GM19467 (cell line): Measurements from ENCODE around the gene CEACAM8.
"Not testable (repeated sequence)": the region's sequence is repeated elsewhere in the genome, so short reads cannot be mapped to it uniquely, and the experiment has no call there.

Experiments used
- ATAC-seq: cut with Tn5 transposase; IDR thresholded peaks from one replicate; pipeline ENCODE4 v1.9.1; 2021; ENCODE audit warnings: mild to moderate bottlenecking, moderate library complexity; ENCODE audit not compliant: unreplicated experiment

Gene CEACAM8

GRCh38 chr19:42546831-42547500 is 47.8 kb downstream of the CEACAM8 start:
- no peak for ATAC-seq

DNA sequence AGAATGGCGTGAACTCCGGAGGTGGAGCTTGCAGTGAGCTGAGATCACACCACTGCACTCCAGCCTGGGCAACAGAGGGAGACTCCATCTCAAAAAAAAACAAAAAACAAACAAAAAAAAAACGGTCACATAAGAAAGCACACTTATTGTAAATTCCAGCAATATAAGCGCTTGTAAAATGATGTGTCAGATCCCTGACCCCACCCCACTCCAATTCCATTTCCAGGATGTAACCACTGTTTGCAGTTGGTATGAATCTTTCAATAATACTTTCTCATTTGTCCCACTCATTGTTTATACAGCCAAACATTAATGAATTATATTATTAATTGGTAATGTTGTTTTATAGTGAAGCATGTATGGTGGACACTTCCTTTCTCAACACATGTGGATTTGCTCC is 50.6 kb downstream of the CEACAM8 start:
- ATAC-seq: no peak

DNA sequence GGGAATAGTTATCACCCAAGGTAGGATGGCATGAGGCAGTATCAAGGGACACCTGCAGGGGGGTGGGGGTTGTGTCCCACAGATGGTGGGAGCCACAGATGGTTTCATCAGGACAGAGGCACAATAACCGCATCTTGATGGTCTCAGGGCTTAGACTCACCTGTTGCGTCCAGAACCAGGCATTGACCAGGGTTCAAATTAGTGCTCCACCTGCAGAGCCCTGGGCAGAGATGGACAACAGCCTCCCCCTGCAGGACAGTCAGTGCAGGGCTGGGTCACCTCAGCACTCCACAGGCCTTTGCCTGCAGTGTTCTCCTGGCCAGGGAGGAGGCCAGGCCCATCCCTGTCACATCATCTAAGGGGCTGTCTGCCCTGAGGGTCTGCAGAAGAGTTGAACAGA is 51.9 kb downstream of the CEACAM8 start:
- ATAC-seq: no peak

- no peak for ATAC-seq
Measured at GRCh38 chr19:42540071-42540553, 54.6 kb downstream of the CEACAM8 start.

GRCh38 chr19:42538841-42539709 is 55.6 kb downstream of the CEACAM8 start:
- no peak for ATAC-seq

DNA sequence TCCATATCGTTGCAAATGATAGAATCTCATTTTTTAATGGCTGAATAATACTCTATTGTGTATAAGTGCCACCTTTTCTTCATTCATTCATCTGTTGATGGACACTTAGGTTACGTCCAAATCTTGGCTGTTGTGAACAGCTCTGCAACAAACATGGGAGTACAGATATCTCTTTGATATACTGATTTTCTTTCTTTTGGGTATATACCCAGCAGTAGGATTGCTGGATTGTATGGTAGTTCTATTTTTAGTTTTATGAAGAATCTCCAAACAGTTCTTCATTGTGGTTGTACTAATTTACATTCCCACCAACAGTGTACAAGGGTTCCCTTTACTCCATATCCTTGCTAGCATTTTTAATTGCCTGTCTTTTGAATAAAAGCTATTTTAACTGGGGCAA is 59.4 kb downstream of the CEACAM8 start:
- ATAC-seq: not testable (repeated sequence)

DNA sequence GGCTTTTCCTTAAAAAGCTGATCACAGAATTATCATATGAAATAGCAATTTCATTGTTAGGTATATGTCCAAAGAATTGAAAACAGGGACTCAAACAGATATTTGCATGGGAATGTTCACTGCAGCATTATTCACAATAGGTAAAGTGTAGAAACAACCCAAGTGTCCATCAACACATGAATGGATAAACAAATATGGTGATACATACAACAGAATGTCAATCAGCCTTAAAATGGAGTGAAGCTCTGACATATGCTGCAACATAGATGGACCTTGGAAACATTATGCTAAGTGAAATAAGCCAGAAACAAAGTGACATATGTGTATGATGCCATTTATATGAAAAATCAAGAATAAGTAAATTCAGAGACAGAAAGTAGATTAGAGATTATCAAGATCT is 60.3 kb downstream of the CEACAM8 start:
- no peak for ATAC-seq

DNA sequence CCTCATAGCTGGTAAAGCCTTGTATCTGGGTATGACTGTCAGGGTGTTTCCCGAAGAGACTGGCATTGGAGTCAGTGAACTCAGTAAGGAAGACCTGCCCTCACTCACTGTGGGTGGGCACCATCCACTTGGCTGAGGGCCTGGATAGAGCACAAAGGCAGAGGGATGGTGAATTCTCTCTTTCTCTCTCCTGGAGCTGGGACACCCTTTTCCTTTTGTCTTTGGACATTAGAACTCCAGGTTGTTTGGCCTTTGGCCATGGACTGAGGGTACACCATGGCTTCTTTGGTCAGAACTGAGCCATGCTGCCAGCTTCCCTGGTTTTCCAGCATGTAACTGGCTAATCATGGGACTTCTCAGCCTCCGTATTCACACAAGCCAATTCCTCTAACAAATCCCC is 61.8 kb downstream of the CEACAM8 start:
- no peak for ATAC-seq

DNA sequence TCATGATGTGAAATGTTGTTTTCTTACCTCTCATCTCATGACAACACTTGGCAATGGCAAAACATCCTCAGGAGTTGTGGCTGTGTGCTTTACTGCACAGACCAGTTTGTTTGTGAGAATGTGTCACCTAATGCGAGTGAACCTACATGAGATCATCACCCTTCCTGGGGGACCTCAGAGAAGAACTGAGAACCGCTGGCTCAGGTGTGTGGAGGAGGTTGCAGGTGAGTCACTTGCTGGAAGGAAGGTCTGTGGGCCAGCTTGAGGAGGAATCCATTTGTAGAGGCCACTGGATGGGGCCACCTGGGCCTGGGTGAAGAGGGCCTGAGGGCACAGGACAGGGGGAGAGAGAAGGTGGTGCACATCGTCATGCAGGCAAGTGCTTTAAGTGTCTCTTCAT is 63.4 kb downstream of the CEACAM8 start:
- ATAC-seq: no peak
